ENCODE data around the gene ACYP1. TPM values are rescaled to one million over a fixed set of nuclear protein-coding genes. Genes with fewer than 3 reads are reported as not detected.

The ACYP1 gene
- total and polyA plus RNA-seq, 2 of the 13 experiments (the other 11 are each of a cell fraction or from before 2014, with no cell fraction given), result 9.7 to 22.4 TPM

GRCh38 chr14:75050852-75051555, 12.8 kb downstream of the ACYP1 start, which contains the start of gene MLH3 (continued):
- TF ChIP-seq ZBED4 (CRISPR knock-in tag; IDR thresholded peaks at IDR 0.05; ENCODE audit: borderline replicate concordance), result no peak
- TF ChIP-seq DMTF1 (CRISPR knock-in tag; IDR thresholded peaks at IDR 0.05), result no peak
- no peak for TF ChIP-seq ZNF138 (CRISPR knock-in tag; IDR thresholded peaks at IDR 0.05; ENCODE audit: low read depth)
- TF ChIP-seq ZNF710 (CRISPR knock-in tag; IDR thresholded peaks at IDR 0.05; ENCODE audit: borderline replicate concordance), result no peak
- no peak; the same call in 1 of the 2 replicates for TF ChIP-seq HDAC1 (CRISPR knock-in tag; IDR thresholded peaks at IDR 0.05)
- TF ChIP-seq ZNF350 (CRISPR knock-in tag; IDR thresholded peaks at IDR 0.05; ENCODE audit: borderline replicate concordance, low read depth), result peak; percentile 47; the same call in 1 of the 2 replicates
- no peak for TF ChIP-seq ZNF775 (CRISPR knock-in tag; IDR thresholded peaks at IDR 0.05; ENCODE audit: borderline replicate concordance)
- no peak for TF ChIP-seq GRHL1 (CRISPR knock-in tag; conservative IDR thresholded peaks at IDR 0.05)
- TF ChIP-seq TIGD3 (CRISPR knock-in tag; IDR thresholded peaks at IDR 0.05; ENCODE audit: borderline replicate concordance), result peak; percentile 38; the same call in 1 of the 2 replicates
- no peak for TF ChIP-seq ZNF124 (CRISPR knock-in tag; IDR thresholded peaks at IDR 0.05)
- peak; percentile 59; the same call in 1 of the 2 replicates for TF ChIP-seq RXRA (CRISPR knock-in tag; IDR thresholded peaks at IDR 0.05)
- TF ChIP-seq ZNF512B (CRISPR knock-in tag; IDR thresholded peaks at IDR 0.05; ENCODE audit: borderline replicate concordance), result no peak

All from HepG2 (cell line).